Ascending aorta (tissue), 2 donors: ENCODE results near the gene IL26. TPM values are rescaled to one million over a fixed set of nuclear protein-coding genes. Genes with fewer than 3 reads are reported as not detected.

Source experiments
- DNase-seq, 2 donors: peaks; one replicate each; pipeline ENCODE4 v3.0.0-alpha.2; 2019; ENCODE audit warnings: low spot score in 2 of 2
- H3K27ac ChIP-seq, 2 donors: fragments of 200-600 bp; sonication (generic); one replicate each; pipeline ENCODE4 v1.5.1; 2016 to 2017; ENCODE audit warnings: mild to moderate bottlenecking in 1 of 2
- H3K27me3 ChIP-seq: fragments of 200-600 bp; sonication (generic); one replicate; pipeline ENCODE4 v1.5.1; 2017
- H3K36me3 ChIP-seq, 2 donors: fragments of 200-600 bp; sonication (generic); one replicate each; pipeline ENCODE4 v1.5.1; 2016
- H3K4me1 ChIP-seq, 2 donors: fragments of 200-600 bp; sonication (generic); one replicate each; pipeline ENCODE4 v1.5.1; 2016 to 2017; ENCODE audit warnings: mild to moderate bottlenecking in 1 of 2
- H3K4me3 ChIP-seq, 2 donors: fragments of 200-600 bp; sonication (generic); one replicate each; pipeline ENCODE4 v1.5.1; 2016 to 2017; ENCODE audit warnings: mild to moderate bottlenecking in 1 of 2
- H3K9me3 ChIP-seq, 2 donors: fragments of 200-600 bp; sonication (generic); one replicate each; pipeline ENCODE4 v1.5.1; 2016
- CTCF ChIP-seq, 3 experiments: fragments of 200-600 bp in 2 of 3; fragments of 450-650 bp in 1 of 3; sonication (generic) in 2 of 3; IDR thresholded peaks; one replicate each; pipeline ENCODE4 v1.5.1; 2016 to 2019; ENCODE audit warnings: antibody characterized with exemption in 3 of 3, mild to moderate bottlenecking in 1 of 3, moderate library complexity in 1 of 3
- intact Hi-C: fragments of 100-400 bp; cut with DNase I; formaldehyde crosslinking; loops from one replicate; pipeline ENCODE4 v1.15.1; 2023
- total RNA-seq: library from RNA; depleted of rRNA; stranded (reverse); fragments of >200 nt; gene quantifications from one replicate; pipeline ENCODE4 v1.1.0, GENCODE V29; 2016

Gene IL26
- total RNA-seq, 1 donor from 2014 or later = not detected

GRCh38 chr12:68180792-68181744 lies 44.5 kb downstream of the IL26 start:
- H3K4me1 ChIP-seq = no peaks in the 10 kb centered on the region
- intact Hi-C loops = no loop called here
- H3K27ac ChIP-seq = no peak overlapping the region
- no peak for DNase-seq
- H3K36me3 ChIP-seq = no peaks in the 10 kb centered on the region
- no peak overlapping the region for H3K4me3 ChIP-seq
- H3K27me3 ChIP-seq = no peaks in the 10 kb centered on the region
- no peak for TF ChIP-seq CTCF (IDR thresholded peaks at IDR 0.05)
- no peaks in the 10 kb centered on the region for H3K9me3 ChIP-seq

- H3K4me3 ChIP-seq = no peak overlapping the region
- DNase-seq = no peak
- no peaks in the 10 kb centered on the region for H3K9me3 ChIP-seq
- H3K27me3 ChIP-seq = no peaks in the 10 kb centered on the region
- TF ChIP-seq CTCF (IDR thresholded peaks at IDR 0.05) = no peak
- intact Hi-C loops = no loop called here
- H3K4me1 ChIP-seq = no peaks in the 10 kb centered on the region
- no peaks in the 10 kb centered on the region for H3K36me3 ChIP-seq
- no peak overlapping the region for H3K27ac ChIP-seq
Observed at GRCh38 chr12:68178774-68179439, 46.7 kb downstream of the IL26 start.

- no peak overlapping the region for H3K4me3 ChIP-seq
- H3K27ac ChIP-seq = no peak overlapping the region
- no peak for DNase-seq
- no peaks in the 10 kb centered on the region for H3K4me1 ChIP-seq
- H3K36me3 ChIP-seq = no peaks in the 10 kb centered on the region
- intact Hi-C loops = no loop called here
- no peaks in the 10 kb centered on the region for H3K9me3 ChIP-seq
- no peak for TF ChIP-seq CTCF (IDR thresholded peaks at IDR 0.05)
- no peaks in the 10 kb centered on the region for H3K27me3 ChIP-seq
Observed at GRCh38 chr12:68178184-68178583, 47.4 kb downstream of the IL26 start.

- no peaks in the 10 kb centered on the region for H3K9me3 ChIP-seq
- H3K36me3 ChIP-seq = no peaks in the 10 kb centered on the region
- intact Hi-C loops = no loop called here
- H3K4me3 ChIP-seq = no peak overlapping the region
- H3K27ac ChIP-seq = no peak overlapping the region
- TF ChIP-seq CTCF (IDR thresholded peaks at IDR 0.05) = no peak
- H3K4me1 ChIP-seq = no peaks in the 10 kb centered on the region
- no peaks in the 10 kb centered on the region for H3K27me3 ChIP-seq
- DNase-seq = no peak
Observed at GRCh38 chr12:68177562-68177961, 48.0 kb downstream of the IL26 start.

- intact Hi-C loops = no loop called here
- Histone ChIP-seq H3K9me3 (no peaks in the 10 kb centered on the region), H3K4me3 (no peak overlapping the region), H3K27me3 (no peaks in the 10 kb centered on the region), H3K4me1 (no peaks in the 10 kb centered on the region), H3K27ac (no peak overlapping the region), H3K36me3 (no peaks in the 10 kb centered on the region)
- TF ChIP-seq CTCF (IDR thresholded peaks at IDR 0.05) = no peak
- no peak for DNase-seq
Observed at GRCh38 chr12:68176257-68176656, 49.4 kb downstream of the IL26 start.
